GM19395 (cell line): ENCODE results near the gene TTC9B.

Experiments
- ATAC-seq: cut with Tn5 transposase; IDR thresholded peaks from one replicate; pipeline ENCODE4 v1.9.1; 2021; ENCODE audit warnings: mild to moderate bottlenecking, moderate library complexity; ENCODE audit not compliant: unreplicated experiment

TTC9B gene

GRCh38 chr19:40249201-40249600 lies 31.0 kb upstream of the TTC9B start:
- ATAC-seq: no peak

GRCh38 chr19:40247735-40248262 lies 29.6 kb upstream of the TTC9B start:
- no peak for ATAC-seq

- ATAC-seq: no peak
Observed at GRCh38 chr19:40247178-40247577, 29.0 kb upstream of the TTC9B start.

GRCh38 chr19:40246292-40247073 lies 28.3 kb upstream of the TTC9B start:
- no peak for ATAC-seq

- ATAC-seq: no peak
Observed at GRCh38 chr19:40245506-40246128, 27.4 kb upstream of the TTC9B start.

GRCh38 chr19:40244579-40245317 lies 26.6 kb upstream of the TTC9B start:
- ATAC-seq: no peak

- no peak for ATAC-seq
Observed at GRCh38 chr19:40243181-40243580, 25.0 kb upstream of the TTC9B start.

- no peak for ATAC-seq
Observed at GRCh38 chr19:40242480-40242879, 24.3 kb upstream of the TTC9B start.

- ATAC-seq: no peak
Observed at GRCh38 chr19:40241809-40242384, 23.7 kb upstream of the TTC9B start.

GRCh38 chr19:40241125-40241808 lies 23.1 kb upstream of the TTC9B start:
- no peak for ATAC-seq

GRCh38 chr19:40240332-40240731 lies 22.1 kb upstream of the TTC9B start:
- ATAC-seq: no peak

- no peak for ATAC-seq
Observed at GRCh38 chr19:40239415-40240226, 21.4 kb upstream of the TTC9B start.

- ATAC-seq: no peak
Observed at GRCh38 chr19:40238775-40239174, 20.6 kb upstream of the TTC9B start.

GRCh38 chr19:40237791-40238190 lies 19.6 kb upstream of the TTC9B start:
- ATAC-seq: no peak

- no peak for ATAC-seq
Observed at GRCh38 chr19:40236366-40236765, 18.2 kb upstream of the TTC9B start.

GRCh38 chr19:40236026-40236355 lies 17.8 kb upstream of the TTC9B start:
- ATAC-seq: no peak

GRCh38 chr19:40235238-40236025 lies 17.2 kb upstream of the TTC9B start:
- no peak for ATAC-seq

- ATAC-seq: no peak
Observed at GRCh38 chr19:40234429-40235237, 16.4 kb upstream of the TTC9B start.
